HG03108 (cell line): ENCODE results near the gene NCOR2.
"Not testable (repeated sequence)": the region's sequence is repeated elsewhere in the genome, so short reads cannot be mapped to it uniquely, and the experiment has no call there.

Source experiments
- ATAC-seq: cut with Tn5 transposase; IDR thresholded peaks from one replicate; pipeline ENCODE4 v1.9.1; 2021; ENCODE audit warnings: moderate library complexity; ENCODE audit not compliant: unreplicated experiment

The NCOR2 gene

DNA sequence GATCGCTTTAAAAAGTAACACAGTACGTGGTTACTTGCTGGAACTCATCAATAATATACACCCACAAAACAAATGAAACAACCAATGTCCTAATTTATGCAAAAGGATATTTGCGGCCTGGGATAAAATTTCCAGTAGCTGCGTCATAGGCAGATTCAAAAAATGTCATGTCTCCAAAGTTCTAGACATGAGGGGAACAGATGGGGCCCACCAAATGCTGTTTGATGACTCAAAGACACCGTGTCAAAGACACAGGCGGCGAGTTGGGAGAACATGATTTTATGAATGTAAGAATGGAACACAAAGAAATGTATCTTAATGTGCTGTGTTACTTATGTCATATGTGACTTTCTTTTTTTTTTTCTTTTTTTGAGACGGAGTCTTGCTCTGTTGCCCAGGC, 34.3 kb upstream of the NCOR2 start:
- no peak for ATAC-seq

DNA sequence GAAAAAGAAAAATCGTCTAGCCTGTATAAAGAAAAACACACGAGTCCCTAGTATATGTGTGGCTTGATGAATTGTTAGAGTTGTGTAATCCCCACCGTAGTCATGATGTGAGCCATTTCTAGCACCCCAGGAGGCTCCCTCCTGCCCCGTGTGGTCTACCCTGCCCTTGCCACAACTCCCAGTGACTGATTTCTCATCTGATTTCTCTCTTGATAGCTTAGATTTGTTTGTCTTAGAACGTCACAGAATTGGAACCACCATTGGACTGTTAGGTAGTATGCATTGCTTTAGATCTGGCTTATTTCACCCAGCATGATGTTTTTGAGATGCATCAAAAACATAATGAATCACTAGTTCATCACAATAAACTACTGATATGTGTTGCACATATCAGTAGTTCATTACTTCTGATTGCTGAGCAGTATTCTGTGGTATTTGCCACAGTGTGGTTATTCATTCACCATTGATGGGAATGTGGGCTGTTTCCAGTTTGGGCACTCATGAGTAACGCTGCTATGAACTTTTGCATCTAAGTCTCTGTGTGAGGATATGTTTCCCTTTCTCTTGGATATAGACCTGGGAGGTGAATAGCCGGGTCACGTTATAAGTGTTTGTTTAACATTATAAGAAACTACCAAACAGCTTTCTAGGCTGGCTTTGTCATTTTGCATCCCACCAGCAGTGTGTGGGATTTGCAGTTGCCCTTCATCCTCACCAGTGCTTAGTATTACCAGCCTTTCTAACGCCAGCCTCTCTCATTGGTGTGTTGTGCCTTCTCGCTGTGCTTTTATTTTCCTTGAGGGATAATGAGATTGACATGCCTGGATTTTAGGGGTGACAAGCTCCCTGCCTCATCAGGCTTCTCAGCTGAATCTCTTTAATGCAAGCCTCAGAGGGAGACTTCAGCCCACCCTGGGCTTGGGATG, 31.9 kb upstream of the NCOR2 start:
- no peak for ATAC-seq

DNA sequence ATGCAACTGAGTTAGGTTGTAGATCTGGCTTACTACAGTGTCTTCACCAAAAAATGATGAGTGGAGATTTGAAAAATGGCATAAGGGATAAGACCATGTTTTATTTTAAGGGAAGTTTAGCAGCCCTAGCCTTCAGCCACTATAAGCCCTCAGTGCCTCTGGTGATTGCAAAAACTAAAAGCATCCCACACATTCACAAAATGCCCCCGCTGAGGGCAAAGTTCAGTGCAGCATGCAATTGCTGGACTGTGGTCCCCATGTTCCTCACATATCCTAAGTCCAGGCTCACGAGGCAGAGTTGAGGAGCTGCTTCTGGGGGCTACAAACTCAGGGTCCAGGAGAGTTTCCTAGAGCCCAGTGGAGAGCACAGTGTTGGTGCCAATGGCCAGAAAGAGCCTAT, 29.6 kb upstream of the NCOR2 start:
- no peak for ATAC-seq

DNA sequence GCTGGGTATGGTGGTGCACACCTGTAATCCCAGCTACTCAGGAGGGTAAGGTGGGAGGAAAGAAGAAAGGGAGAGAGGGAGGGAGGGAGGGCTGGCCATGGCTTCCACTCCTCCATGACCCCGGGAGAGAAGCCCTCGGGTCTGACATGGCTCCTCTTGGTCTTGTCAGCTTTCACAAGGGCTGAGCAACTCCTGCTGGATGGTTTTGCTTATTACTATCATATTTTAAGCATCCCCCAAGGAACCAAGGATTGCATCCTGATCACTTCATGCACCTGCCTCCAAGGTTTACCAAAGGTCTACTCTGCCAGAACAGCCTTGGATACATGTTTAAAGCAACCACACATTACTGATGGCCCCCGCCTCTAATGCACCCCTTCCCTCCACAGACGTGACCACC, 28.0 kb upstream of the NCOR2 start:
- ATAC-seq = no peak

DNA sequence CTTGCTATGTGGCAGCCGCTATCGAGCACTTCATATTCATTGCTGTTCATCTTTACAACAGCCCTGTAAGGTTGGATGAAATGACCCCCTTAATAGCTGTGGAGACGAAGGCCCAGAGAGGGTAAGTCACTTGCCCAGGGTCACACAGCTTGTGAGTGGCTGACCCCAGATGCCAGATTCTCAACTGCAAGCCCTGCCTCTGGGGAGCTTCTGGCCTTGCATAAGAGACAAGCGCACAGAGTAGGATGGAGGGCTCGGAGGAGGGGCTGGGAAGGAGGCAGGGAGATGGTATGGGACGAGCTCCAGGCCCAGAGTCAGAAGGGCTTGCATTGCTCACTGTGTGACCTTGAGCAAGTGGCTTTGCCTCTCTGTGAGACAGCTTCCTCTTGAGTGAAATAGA, 27.4 kb upstream of the NCOR2 start:
- no peak for ATAC-seq

DNA sequence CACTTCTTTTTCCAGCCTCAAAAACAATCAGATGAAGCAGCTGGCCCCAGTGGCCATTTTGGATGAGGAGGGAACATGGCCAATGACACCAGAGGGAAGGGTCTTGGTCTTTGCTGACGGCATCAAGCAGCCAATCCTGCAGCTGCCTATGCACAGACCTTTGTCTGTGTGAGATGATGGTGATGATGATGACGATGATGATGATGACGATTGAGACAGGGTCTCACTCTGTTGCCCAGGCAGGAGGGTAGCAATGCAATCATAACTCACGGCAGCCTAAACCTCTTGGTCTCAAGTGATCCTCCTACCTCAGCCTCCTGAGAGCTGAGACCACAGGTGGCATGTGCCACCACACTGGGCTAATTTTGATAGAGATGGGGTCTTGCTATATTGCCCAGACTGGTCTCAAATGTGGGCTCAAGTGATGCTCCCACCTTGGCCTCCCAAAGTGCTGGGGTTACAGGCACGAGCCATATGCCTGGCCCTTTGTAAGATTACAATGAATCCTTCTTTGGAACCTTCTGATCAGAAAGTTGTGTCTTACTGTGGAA, 26.5 kb upstream of the NCOR2 start:
- ATAC-seq = no peak

DNA sequence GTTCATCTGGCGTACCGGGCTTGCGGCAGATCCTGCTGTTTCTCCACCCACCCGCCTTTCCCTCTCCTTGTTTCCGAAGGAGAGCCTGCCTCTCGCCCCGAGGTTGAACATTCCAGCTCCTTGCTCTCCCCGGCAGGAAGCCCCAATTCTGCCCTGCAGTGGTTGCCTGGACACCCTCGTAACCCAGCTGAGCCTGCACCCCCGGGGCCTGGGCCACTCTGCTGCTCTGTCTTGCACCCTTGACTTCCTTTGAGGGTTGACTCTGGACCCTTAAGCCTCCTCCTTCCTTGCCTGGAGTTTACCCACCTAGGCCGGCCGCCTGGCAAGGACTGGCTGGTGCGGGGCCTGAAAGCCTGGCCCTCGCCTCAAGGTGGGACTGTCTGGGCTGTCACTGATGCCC, 25.8 kb upstream of the NCOR2 start:
- no peak for ATAC-seq

DNA sequence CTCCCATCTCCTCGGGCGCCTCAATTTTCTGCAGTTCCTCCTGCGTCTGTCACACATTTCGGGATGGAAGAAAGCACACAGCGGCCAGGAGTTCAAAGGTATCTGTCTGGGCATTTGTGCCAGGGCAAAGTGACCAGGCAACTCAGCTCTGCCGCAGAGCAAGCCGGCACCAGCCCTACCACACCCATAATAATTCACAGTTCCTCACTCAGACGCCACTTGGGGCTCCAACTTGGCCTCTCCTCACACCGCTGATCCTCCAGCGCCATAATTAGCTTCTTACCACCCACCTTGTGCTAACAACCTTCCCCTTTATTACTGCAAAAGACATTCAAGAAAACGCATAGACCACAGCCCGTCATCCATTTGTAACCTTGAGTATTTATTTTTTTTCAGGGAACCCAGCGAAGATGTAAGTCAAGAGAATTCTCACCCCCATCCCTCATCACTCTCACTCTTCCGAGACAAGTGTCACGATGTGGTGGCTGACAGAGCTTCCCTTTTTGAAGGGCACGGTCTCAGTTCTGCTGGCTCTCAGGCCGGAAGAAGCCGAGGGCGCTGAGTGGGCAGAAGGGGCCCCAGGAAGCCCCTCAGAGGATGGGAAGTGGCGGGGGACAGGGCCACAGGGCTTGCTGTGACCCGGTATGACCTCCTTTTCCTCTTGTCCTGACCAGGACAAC, 25.2 kb upstream of the NCOR2 start:
- ATAC-seq = peak; percentile 42

DNA sequence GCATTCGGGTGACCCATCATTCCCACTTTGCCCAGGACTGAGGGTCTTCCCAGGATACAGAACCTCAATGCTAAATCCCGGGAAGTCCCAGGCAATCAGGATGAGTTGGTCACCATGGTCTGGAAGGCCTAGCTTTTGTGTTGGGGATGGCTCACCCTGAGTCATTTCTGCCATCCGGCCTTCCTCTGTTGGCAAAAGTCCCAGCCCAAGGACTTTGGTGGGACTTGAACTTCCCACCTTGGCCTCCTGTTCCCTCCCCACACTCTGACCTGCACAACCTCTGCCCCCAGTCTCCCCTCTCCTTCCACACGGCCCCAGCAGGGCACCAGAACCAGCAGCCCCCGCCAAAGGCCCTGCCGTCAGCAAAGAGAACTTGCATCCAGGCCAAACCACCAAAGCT, 24.6 kb upstream of the NCOR2 start:
- no peak for ATAC-seq

DNA sequence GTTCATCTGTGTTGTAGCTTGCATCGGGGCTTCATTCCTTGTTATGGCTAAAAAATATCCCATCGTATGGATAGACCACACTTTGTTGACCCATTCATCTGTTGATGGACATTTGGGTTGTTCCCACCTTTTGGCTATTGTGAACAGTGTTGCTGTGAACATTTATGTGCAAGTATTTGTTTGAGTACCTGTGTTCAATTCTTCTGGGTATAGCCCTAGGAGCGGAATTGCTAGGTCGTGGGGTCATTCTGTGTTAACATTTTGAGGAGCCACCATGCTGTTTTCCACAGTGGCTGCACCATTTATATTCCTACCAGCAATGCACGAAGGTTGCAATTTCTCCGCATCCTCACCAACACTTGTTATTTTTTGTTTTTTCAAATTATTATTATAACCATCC, 23.0 kb upstream of the NCOR2 start:
- no peak for ATAC-seq

DNA sequence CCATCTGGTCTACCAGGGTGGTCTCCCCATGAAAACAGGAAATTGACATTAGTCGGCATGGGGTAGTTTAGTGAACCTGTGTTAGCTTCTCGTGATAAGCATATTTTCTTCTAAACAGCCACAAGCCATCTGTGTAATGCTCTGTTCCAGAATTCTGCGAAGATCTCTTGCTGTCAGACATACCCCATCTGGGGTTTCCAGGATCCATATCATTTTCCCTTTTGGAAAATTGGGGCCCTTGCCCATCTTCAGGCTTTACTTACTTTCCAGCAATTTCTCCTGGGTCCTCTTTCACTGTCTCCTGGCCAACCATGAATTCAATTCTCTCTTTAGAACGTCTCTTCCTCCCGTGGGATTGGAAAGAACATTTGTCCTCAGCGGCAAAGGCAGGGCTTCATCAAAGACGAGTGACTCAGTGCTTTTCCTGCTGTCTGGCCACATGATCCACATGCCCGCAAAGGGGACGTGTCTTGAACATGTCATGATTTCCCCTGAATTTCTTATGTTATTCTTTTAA, 21.4 kb upstream of the NCOR2 start:
- ATAC-seq = no peak

DNA sequence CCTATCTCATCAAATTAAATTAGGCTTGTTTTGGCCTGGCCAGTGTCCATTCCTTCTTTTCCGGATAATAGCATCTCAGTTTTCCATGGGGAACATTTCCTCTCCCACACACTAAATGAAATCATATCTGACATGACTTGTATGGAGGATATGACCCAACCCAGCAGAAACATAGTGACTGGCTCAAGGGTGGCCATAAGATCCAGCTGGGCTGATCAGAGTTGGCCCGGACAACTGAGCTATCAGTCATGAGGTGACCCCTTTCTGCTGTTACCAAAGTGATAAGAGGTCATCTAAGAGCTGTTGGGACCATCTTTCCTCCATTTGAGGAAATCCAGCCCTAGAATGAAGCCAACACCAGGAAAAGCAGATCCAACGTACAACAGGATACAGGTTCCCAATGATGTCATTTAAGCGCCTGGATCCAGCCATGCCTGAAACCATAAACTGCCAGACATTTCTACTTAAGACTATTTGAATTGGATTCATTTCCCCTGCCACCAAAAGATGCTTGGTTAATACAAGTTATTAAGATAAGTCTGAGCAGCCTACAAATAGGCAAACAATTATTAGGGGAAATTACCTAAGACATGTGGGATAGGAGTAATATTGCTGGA, 20.7 kb upstream of the NCOR2 start:
- ATAC-seq = no peak

DNA sequence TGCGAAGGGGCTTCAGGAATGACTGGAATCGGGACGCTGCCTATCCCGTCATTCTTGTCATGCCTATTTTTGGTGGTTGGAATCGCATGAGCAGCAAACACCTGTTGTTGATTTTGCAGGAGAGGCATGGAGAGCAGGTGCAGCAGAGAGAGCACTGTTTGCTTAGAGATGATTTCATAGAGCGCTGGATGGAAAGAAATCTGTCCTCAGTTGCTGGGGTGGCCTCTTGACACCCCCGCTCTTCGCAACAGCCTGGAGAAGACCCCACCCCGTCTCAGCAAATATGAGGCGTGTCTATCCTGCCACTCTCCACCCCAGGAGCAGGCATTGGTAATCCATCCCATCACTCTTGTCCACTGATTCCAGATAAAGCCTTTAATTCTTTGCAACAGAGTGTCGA, 19.3 kb upstream of the NCOR2 start:
- ATAC-seq = no peak

DNA sequence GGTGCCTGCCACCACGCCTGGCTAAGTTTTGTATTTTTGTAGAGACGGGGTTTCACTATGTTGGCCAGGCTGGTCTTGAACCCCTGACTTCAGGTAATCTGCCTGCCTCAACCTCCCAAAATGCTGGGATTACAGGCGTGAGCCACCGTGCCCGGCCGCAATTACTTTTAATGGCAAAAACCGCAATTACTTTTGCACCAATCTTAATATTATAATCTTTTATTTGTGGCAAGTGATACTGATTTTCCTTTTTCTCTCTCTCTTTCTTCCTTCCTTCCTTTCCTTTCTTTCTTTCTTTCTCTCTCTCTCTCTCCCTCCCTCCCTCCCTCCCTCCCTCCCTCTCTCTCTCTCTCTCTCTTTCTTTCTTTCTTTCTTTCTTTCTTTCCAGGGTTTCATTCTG, 17.1 kb upstream of the NCOR2 start:
- ATAC-seq = not testable (repeated sequence)

DNA sequence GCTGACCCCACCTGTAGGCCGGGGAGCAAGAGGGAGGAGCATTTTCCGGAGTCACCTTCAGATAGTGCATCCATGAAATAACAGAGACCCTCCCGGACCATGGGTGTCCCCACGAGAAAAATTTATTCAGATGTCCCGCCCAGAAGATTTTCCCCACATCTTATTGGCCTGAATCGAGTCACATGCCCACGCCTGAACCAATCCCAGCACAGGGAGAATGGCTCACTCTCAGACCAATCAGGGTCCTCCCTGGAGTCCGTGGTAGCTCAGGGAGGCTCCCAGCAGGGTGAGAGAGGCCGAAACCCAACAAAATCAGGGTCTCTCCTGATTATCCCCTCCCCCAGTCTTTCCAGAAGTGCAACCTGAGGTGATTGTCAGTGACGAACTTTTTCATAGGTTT, 16.4 kb upstream of the NCOR2 start:
- no peak for ATAC-seq

DNA sequence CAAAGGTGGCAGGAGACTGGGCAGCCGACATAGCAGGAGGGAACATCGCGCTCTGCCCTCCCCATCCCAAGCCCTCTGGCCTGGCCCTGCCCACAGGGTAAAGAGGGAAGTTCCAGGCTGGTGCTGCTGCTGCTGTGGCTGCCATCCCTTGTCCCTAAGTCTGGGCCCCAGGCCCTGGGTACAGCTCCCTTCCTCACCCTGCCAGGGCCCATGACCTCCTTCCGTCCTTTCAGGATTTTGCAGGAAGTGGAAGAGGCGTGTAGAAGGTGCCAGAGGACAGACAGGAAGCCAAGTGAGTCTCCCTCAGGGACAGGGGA, 14.7 kb upstream of the NCOR2 start:
- no peak for ATAC-seq

DNA sequence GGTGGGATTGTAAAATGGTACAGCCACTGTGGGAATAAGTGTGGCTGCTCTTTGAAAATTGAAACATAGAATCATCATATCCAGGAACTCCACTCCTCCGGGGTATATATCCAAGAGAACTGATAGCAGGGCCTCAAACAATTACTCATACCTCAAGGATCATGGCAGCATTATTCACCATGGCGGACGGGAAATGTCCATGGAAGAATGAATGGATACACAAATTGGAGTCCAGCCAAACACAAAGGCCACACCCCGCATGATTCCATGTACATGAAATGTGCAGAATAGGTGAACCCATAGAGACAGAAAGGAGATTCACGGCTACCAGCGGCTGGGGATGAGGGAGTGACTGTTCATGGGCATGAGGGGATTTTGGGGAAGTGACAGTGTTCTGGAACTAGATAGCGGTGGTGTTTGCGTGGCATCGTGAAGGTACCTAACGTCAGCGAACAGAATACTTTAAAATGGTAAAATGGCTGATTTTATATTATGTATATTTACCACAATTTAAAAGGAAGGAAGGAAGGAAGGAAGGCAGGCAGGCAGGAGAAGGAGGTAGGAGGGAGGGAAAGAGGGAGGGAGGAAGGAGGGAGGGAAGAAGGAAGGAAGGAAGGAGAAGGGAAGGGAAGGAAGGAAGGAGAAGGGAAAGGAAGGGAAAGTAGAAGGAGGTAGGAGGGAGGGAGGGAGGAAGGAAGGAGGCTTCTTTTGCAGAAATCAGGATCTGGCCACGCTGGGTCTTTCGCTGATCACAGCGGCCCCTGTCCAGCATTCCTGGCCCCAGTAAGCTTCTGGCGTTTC, 14.1 kb upstream of the NCOR2 start:
- ATAC-seq = no peak

DNA sequence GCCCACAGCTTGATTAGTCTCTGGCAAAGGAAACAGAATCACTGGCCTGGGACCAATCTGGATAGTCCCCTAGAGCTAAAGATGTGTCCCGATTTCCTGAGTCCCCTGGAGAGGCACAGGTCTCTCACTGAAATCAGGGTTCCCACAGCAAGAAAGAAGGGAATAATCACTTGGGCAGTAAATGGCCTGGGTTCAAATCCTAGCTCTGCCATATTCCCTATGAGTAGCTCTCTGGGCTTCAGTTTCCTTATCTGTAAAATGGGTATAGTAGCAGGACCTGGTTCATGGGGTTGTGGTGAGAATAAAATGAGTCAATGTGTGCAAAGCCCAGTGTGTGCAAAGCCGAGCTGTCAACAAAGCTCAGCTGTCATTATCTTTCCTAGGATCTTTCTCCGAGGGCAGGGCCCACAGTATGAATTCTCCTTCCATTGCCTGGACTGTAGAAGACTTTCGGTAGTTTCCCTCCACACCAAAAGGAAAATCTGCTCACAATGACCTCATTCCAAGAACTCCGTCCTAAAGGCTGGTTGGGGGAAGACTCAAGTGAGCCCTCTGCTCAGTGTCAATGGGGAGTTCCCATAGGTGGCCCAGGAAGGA, 12.6 kb upstream of the NCOR2 start:
- ATAC-seq = no peak

DNA sequence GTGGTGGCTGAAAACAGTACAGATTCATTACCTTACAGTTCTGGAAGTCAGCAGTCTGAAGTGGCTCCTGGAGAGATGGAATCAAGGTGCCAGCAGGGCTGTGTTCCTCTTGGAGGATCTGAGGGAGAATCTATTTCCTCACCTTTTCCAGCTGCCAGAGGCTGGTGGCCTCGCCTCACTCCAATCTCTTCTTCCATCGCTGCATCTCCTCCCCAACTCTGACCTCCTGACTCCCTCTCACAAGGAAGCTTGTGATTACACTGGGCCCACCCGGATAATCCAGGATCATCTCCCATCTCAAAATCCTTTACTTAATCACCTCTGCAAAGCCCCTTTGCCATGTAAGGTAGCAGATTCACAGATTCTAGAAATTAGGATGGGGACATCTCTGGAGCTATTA, 11.4 kb upstream of the NCOR2 start:
- ATAC-seq = no peak

DNA sequence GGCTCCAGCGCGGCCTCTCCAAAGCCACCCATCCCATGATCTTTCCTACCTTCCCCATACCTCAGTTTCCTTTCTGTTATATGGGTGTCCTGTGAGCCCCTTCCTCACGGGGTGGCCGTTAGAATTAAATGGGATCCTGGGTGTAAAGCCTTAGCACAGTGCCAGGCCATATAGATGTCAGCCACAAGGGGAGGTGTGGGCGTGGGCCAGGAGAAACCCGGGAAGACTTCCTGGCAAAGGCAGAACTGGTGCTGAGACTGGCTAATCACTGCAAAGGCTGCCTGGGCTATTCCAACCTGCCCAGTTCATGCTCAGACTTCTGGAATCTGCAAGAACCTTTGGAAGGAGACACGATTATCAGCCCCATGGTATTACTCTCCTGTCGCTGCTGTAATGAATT, 11.0 kb upstream of the NCOR2 start:
- no peak for ATAC-seq

DNA sequence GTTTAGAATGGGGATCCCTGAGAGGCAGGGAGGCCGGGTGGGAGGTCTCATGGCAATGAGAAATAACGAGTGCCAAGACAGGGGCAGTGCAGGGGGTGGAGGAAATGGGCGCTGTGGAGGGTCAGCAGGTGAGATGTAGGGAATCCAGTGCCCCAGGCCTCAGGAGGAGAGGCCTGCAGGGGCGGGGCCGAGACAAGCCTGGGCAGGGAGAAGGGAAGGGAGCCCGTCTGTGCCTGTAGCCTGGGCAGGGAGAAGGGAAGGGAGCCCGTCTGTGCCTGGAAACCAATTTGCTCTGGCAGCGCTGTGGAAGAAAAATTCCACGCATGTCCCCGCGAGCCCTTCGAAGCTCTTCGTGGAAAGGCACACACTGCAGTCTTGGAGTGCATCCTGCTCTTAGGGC, 10.6 kb upstream of the NCOR2 start:
- ATAC-seq = no peak
